ENCODE data around the gene DUSP7. TPM values are rescaled to one million over a fixed set of nuclear protein-coding genes. Genes with fewer than 3 reads are reported as not detected.
A peak's percentile ranks its signal among the peaks of the same experiment; 100 is the strongest.

The DUSP7 gene
- total RNA-seq, 2 experiments from 2014 or later = 17.1 to 20.3 TPM

GRCh38 chr3:52001443-52001974 is 54.9 kb downstream of the DUSP7 start:
- ATAC-seq (peak; percentile 97), DNase-seq (peak; percentile 91)
- CTCF ChIA-PET = interaction anchor here (0.5 to 6.3 kb wide), 26 partner anchors 9 to 446 kb away, joined by 3 to 76 read pairs (median 4); partner anchors contain the start of genes DUSP7 and POC1A
- Mint-ChIP-seq H3K4me3 (no peak overlapping the region), H3K27me3 (no peaks in the 10 kb centered on the region), H3K36me3 (ENCODE audit: low read depth) (no peaks in the 10 kb centered on the region), H3K4me1 (peaks cover 16% of the 10 kb centered on the region), H3K27ac (no peak overlapping the region), H3K9me3 (ENCODE audit: low read depth) (no peaks in the 10 kb centered on the region)
- POLR2A ChIA-PET = no interaction called here
- intact Hi-C loops (cut with DNase I, micrococcal nuclease) = loop anchor here (1.0 to 2.0 kb wide), 7 partner anchors 55 to 445 kb away; partner anchors contain the start of genes DUSP7 (in 1 of the 2) and PARP3 (in 1 of the 2)

- no peaks in the 10 kb centered on the region for H3K9me3 Mint-ChIP-seq (ENCODE audit: low read depth)
- H3K27ac Mint-ChIP-seq = no peak overlapping the region
- peaks cover 10% of the 10 kb centered on the region for H3K36me3 Mint-ChIP-seq (ENCODE audit: low read depth)
- POLR2A ChIA-PET = no interaction called here
- H3K27me3 Mint-ChIP-seq = no peaks in the 10 kb centered on the region
- intact Hi-C loops (cut with DNase I, micrococcal nuclease) = loop anchor here (2.0 to 10.0 kb wide), 7 partner anchors 57 to 1648 kb away; partner anchors contain the start of genes CYB561D2 (in 1 of the 2), DCP1A (in 1 of the 2), DUSP7 (in 1 of the 2) and MANF (in 1 of the 2)
- peaks cover 7% of the 10 kb centered on the region for H3K4me1 Mint-ChIP-seq
- CTCF ChIA-PET = interaction anchor here (0.7 to 6.3 kb wide), 5 partner anchors 18 to 413 kb away, joined by 3 to 76 read pairs (median 4); no protein-coding TSS in a partner anchor
- DNase-seq (no peak), ATAC-seq (no peak)
- H3K4me3 Mint-ChIP-seq = no peak overlapping the region
These were observed 56.5 kb downstream of the DUSP7 start for GRCh38 chr3:51999846-52000245.

Other genes starting within 250 kb of the DUSP7 start
- not detected for gene IQCF2, start 195.0 kb downstream of the DUSP7 start, total RNA-seq
- gene IQCF5, start 181.0 kb downstream of the DUSP7 start, total RNA-seq = not detected
- gene IQCF1, start 153.2 kb downstream of the DUSP7 start, total RNA-seq = not detected
- gene RRP9, start 114.7 kb downstream of the DUSP7 start, total RNA-seq = 10 to 100 TPM; 38.2 to 39.3 TPM
- 10 to 100 TPM; 10.6 to 12.2 TPM for gene PARP3, start 114.2 kb downstream of the DUSP7 start, total RNA-seq
- not detected for gene GPR62, start 101.2 kb downstream of the DUSP7 start, total RNA-seq
- 10 to 100 TPM; 12.5 to 13.6 TPM for gene PCBP4, start 89.1 kb downstream of the DUSP7 start, total RNA-seq
- gene ABHD14B, start 82.5 kb downstream of the DUSP7 start, total RNA-seq = 10 to 100 TPM; 62.4 to 65.0 TPM
- gene ABHD14A, start 81.5 kb downstream of the DUSP7 start, total RNA-seq = 1 to 10 TPM; 6.3 to 7.5 TPM
- 10 to 100 TPM; 61.5 to 90.0 TPM for gene ACY1, start 73.0 kb downstream of the DUSP7 start, total RNA-seq
- 1,000 to 10,000 TPM; 1,975 to 2,071 TPM for gene RPL29, start 60.7 kb downstream of the DUSP7 start, total RNA-seq
- gene POC1A, start 97.9 kb upstream of the DUSP7 start, total RNA-seq = 10 to 100 TPM; 23.4 to 26.1 TPM
- 10 to 100 TPM; 52.8 to 68.7 TPM for gene ALAS1, start 141.6 kb upstream of the DUSP7 start, total RNA-seq
- gene TLR9, start 169.1 kb upstream of the DUSP7 start, total RNA-seq = under 1 TPM; 0.59 to 0.74 TPM
- 10 to 100 TPM; 85.0 to 93.5 TPM for gene TWF2, start 182.6 kb upstream of the DUSP7 start, total RNA-seq
- gene PPM1M, start 189.2 kb upstream of the DUSP7 start, total RNA-seq = 10 to 100 TPM; 52.9 to 59.2 TPM
- 100 to 1,000 TPM in 1 of 2 experiments, 10 to 100 TPM in 1; 95.2 to 113 TPM for gene WDR82, start 222.1 kb upstream of the DUSP7 start, total RNA-seq
- gene GLYCTK, start 231.3 kb upstream of the DUSP7 start, total RNA-seq = 10 to 100 TPM; 13.3 to 18.8 TPM

All from activated CD4-positive, alpha-beta T cell treated with anti-CD3 and anti-CD28 coated beads for 36 hours (primary cell).